ENCODE measurements around the gene ALG12.

ALG12 gene

DNA sequence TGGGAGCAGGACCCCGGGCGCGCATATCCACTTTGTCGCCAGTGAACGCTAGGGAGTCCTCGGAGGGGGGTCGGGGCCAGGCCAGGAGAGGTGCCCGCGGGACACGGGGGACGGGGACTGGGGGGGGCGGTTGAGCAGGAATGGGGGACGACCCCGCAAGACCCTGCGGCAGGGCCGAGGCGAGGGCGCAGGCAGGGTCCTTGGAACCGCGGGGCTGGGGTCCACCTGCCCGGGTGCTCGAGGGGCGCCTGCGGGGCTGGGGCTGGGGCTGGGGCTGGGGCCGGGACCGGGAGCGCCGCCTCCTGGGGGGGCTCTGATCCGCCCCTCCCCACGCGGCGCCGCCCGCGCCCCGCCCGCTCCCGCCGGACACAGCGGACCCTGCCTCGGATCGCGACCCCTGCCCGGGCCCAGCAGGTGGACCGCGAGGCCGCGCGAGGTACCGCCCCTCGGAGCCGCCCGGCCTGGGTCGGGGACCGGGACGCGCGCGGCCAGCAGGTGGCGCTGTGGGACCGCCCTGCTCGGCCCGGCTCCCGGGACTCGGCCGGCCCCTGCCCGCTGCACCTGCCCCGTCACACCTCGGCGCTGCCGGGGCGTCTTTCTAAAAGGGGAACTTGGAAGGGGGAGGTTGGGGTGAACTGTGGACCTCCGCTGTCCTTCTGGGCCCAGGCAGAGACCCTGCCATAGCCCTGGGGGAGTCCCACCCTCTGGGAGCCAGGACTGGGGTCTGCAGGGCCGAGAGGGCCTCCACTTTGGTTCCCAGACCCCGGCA lies 11.2 kb upstream of the ALG12 start:
- peak; percentile 88 for DNase-seq

GRCh38 chr22:49928555-49929210 lies 10.4 kb upstream of the ALG12 start:
- DNase-seq = no peak

- no peak for DNase-seq
These were observed 9.9 kb upstream of the ALG12 start for GRCh38 chr22:49928185-49928495.

DNA sequence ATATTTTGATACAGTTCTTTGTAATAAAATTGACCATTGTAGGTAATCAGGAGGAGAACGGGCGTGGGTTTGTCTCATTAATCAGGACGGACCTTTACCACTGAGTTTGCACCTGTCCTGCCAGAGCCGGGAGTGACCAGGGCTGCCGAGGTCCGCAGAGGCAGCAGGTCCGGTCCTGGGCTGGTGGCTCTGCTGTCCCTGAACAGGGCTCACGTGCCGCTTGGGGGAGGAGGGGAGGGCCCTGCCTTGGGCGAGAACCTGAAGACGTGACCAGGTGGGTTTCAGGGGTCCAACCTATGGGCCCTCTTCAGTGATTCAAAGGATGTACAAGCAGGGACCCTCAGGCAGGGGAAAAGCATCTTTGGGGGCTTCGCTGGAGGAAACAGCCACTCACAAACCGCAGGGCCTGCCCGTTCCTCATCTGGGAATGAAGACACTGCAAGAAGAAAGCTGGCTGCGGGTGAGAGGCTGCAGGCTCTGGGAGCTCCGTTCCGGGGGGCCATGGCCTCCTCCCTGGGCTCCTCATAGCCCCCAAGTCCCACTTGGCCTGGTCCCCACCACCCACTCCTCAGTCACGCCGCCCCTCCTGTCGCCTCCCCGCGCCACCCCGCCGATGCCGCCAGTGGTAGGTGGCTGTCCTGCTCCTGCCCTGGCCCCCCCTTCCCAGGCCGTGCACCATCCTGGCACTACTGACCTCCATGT lies 9.4 kb upstream of the ALG12 start:
- DNase-seq = no peak

DNA sequence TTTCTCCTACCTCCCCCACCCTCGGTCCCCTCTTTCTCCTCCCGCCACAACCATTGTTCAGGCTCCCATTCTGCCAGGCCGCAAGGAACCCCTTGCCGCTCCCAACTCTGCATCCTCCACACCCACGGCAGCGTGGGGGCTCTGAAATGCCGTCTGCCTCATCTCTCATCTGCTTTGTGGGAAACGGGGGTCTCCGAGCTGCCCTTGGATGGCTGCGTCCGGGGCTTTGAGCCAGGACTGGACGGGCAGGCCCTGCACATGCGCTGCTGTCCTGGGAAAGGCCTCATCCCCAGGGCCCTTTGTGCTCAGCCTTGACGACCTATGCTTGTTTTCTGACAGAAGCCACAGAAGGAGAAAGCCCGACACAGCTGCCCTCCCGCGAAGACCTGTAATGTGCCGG lies 8.7 kb upstream of the ALG12 start:
- DNase-seq = no peak

DNA sequence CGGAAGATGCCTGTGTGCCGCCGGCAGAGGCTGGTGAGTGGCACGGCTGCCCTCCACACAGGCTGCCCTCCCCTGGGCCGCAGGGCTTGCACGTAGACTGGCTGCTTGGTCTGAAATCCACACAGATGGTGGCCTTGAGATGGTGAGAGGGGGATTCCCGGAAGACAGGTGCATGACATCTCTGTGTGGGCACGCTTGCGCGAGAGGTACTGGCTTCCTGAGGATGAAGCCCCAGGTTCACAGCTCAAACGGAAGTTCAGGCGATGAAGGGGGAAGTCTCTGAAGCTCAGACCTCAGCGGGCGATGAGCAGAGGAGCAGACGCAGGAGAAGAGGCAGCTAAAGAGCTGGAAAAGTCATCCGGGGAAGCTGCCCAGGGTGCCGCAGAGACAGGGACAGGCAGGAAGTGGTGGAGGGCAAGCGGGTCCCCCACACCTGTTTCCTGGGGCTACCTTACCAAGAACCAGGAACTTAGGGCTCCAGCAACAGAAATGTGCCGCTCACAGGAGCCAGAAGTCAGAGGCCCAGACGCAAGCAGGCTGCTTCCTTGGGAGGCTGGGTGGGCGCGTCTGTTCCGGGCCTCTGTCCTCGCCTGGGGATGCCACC lies 7.4 kb upstream of the ALG12 start:
- peak; percentile 74 for DNase-seq

- no peak for DNase-seq
These were observed 6.0 kb upstream of the ALG12 start for GRCh38 chr22:49924113-49924833.

DNA sequence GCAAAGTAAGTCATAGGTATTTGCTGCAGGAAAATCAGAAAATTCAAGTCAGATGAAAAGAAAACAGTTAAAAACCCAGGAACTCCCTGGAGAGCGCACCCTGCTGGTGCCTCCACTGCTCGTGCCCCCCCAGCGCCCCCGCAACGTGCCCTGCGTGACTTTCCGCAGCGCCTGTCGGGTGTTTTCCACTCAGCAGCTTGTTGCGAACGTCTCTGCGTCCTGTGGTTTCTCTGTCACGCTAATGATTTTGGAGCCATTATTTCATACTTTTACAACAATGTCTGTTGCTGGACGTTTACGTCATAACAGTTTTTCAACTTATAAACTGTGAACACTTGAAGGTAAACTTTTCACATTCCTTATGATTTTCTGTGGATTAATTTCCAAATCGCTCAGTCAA lies 5.2 kb upstream of the ALG12 start:
- no peak for DNase-seq

GRCh38 chr22:49922926-49923325 lies 4.7 kb upstream of the ALG12 start:
- DNase-seq = no peak

DNA sequence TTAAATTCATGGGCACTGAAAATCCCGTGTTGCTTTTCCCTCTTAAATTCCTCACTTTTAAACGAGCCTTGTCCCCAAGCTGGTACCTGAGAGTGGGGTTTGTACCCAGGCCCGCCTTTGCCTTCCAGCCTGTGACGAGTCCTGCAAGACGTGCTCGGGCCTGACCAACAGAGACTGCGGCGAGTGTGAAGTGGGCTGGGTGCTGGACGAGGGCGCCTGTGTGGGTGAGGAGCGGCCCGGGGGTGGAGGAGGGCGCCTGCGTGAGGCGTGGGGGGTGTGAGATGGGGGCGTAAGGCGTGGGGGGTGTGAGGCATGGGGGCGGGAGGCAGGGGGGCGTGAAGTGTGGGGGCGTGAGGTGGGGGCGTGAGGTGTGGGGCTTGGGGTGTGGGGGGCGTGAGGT lies 4.2 kb upstream of the ALG12 start:
- DNase-seq = no peak

GRCh38 chr22:49921508-49922278 lies 3.5 kb upstream of the ALG12 start:
- DNase-seq = no peak

- DNase-seq = no peak
These were observed 2.6 kb upstream of the ALG12 start for GRCh38 chr22:49920859-49921258.

DNA sequence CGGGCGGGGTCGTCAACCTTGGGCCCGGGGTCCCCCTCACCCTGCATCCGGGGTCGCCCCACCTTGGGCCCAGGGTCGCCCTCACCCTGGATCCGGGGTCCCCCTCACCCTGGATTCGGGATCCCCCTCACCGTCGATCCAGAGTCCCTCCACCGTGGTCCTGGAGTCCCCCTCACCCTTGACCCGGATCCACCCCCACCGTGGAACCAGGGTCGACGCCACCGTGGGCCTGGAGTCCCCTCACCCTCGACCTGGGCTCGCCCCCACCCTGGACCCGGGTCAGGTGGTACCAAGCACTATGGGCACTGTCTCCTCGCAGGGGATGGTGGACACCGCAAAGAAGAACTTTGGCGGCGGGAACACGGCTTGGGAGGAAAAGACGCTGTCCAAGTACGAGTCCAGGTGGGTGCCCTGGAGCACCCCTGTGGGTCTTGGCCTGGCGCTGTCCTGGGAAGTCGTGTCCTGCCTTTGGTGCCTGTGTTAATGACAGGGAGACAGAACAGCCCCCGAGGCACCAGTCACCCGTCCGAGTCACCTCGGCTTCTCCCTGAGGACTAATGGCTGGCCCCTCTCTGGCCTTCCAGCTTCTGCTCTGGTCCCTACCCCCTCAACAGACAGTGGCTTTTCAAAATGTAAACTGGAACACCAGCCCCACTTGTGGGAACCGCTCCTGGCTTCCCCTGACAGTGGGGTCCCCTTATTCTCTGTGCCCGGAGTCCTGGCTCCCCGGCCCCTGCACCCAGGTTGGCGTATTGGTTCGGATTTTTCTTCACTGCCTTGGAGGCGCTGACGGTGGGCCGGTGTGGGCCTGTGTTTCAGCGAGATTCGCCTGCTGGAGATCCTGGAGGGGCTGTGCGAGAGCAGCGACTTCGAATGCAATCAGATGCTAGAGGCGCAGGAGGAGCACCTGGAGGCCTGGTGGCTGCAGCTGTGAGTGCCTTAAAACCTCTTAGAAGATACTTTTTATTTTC lies 958 bp upstream of the ALG12 start:
- no peak for DNase-seq

- DNase-seq = no peak
These were observed 1.4 kb downstream of the ALG12 start for GRCh38 chr22:49916831-49917230.

GRCh38 chr22:49915610-49916009 lies 2.6 kb downstream of the ALG12 start:
- no peak for DNase-seq

DNA sequence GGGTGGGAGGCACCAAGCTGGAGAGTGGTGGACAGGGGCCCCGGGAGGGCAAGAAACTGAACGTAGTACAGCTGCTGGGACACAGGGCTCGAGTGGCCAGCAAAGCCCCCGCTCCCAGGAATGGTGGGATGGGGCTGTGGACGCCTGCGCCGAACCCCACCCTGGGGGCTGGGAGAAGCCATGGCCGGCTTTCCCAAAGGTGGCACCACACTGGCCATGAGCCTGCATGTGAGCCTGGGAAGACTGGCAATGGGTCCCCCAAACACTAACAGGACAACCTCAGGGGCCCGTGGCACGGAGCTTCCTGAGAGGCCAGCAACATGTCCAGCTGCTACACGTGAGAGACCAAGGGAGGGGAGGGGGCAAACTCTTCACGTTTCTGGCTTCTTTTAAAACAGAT lies 4.0 kb downstream of the ALG12 start:
- no peak for DNase-seq

DNA sequence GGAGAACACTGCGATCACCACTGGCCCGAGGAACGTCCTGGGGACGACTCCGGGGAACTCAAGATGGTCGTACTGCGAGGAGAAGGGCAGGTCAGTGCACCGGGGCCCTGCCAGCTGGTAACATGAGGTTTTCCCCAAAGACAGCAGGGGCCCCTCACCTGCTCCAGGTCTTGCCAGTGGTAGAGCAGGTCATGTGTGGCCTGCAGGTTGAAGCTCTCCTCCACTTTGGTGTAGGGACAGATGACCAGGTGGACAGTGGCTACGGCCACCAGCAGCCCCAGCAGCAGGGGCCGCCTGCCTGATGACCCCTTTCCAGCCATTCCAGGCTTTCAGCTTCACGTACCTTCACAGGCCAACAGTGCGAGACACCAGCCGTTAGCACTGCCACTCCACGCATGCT lies 4.8 kb downstream of the ALG12 start:
- no peak for DNase-seq

DNA sequence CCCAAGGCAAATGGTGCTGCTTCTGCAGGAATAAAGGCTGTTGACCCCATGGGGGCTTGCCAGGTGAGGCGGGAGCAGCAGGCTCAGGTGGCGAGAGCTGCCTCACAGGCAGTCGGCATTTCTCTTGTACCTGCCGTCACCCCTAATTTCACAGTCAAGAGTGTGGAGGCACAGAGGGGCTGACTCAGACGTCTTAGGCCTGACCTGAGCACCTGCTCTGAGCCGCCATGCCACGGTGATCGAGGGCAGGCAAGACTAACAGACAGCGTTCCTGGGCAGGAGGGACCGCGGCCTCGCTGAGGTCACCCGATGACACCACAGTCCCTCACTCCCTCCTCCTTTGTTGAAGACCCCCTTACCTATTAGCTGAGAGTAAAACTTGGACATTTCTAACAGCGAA lies 5.2 kb downstream of the ALG12 start:
- DNase-seq = no peak

- no peak for DNase-seq
These were observed 6.2 kb downstream of the ALG12 start for GRCh38 chr22:49911881-49912625.
